HepG2 (cell line): ENCODE measurements around the gene CLK4. TPM values are rescaled to one million over a fixed set of nuclear protein-coding genes. Genes with fewer than 3 reads are reported as not detected.

ENCODE experiments used
- ATAC-seq: fragments of 200-7000 bp; cut with Tn5 transposase; 3 replicates; pipeline ENCODE4 v1.9.1; 2020; ENCODE audit warnings: mild to moderate bottlenecking, moderate library complexity
- BruUV-seq: library from RNA; stranded (reverse); fragments of 400-500 nt; replicated peaks from 2 replicates; lab custom pipeline; 2021; lab: Mats Ljungman, UMichigan
- CTCF ChIA-PET: fragments of 300-600 bp; formaldehyde crosslinking; extraction: SDS; loops from one replicate; lab custom pipeline; 2021; ENCODE audit warnings: low total read pairs, inconsistent platforms, low intra/inter-chr PET ratio; lab: Yijun Ruan, JAX
- POLR2A ChIA-PET: fragments of 350-600 bp; sonication (Branson Sonifier 250); formaldehyde crosslinking; loops from one replicate; lab custom pipeline; 2020; ENCODE audit warnings: antibody characterized with exemption, inconsistent platforms; lab: Yijun Ruan, JAX
- DNase-seq: peaks from one replicate; pipeline ENCODE4 v3.0.0-alpha.2; 2015; ENCODE audit warnings: low spot score
- FAIRE-seq: peaks from 3 replicates; lab custom pipeline; 2011; peaks lifted over from hg19 to GRCh38; lab: Jason Lieb, UNC
- H2AFZ ChIP-seq: one replicate; pipeline ENCODE4 v1.6.1; 2011; ENCODE audit warnings: low read length, inconsistent platforms
- H3K27ac ChIP-seq: fragments of 300-600 bp; 3 replicates; pipeline ENCODE4 v1.8.0; 2011; ENCODE audit warnings: mixed run types, mild to moderate bottlenecking, mixed read lengths, low read length, inconsistent platforms; ENCODE audit not compliant: insufficient read depth; ENCODE audit errors: extremely low read length
- H3K27me3 ChIP-seq, 2 experiments: fragments of 200-600 bp in 1 of 2; 2 replicates in 1 of 2; 3 replicates in 1 of 2; pipeline versions ENCODE4 v1.6.0 to v1.8.0; 2011; ENCODE audit warnings: low read length in 2 of 2, mild to moderate bottlenecking in 2 of 2, moderate library complexity in 2 of 2, inconsistent platforms in 1 of 2; ENCODE audit not compliant: insufficient read depth in 2 of 2, control insufficient read depth in 1 of 2
- H3K36me3 ChIP-seq, 2 experiments: fragments of 200-600 bp in 1 of 2; replicated peaks in 1 of 2; 2 replicates in 1 of 2; 3 replicates in 1 of 2; pipeline versions ENCODE4 v1.5.1 to v1.8.0; 2011; ENCODE audit warnings: low read length in 2 of 2, inconsistent platforms in 1 of 2; ENCODE audit not compliant: insufficient read depth in 2 of 2, control insufficient read depth in 1 of 2
- H3K4me1 ChIP-seq: 2 replicates; pipeline ENCODE4 v1.5.1; 2012; ENCODE audit warnings: low read length, inconsistent platforms; ENCODE audit not compliant: insufficient read depth
- H3K4me2 ChIP-seq: 2 replicates; pipeline ENCODE4 v1.6.0; 2011; ENCODE audit warnings: low read depth, low read length, inconsistent platforms
- H3K4me3 ChIP-seq, 3 experiments: fragments of 200-600 bp in 1 of 3; sonication (generic), shearing (Covaris generic) in 1 of 3; replicated peaks in 1 of 3; 2 replicates each; pipeline ENCODE4 v1.5.1; 2011 to 2016; ENCODE audit warnings: low read length in 3 of 3, inconsistent platforms in 2 of 3, low read depth in 2 of 3, mild to moderate bottlenecking in 2 of 3, control low read depth in 1 of 3, mixed read lengths in 1 of 3; ENCODE audit not compliant: insufficient read depth in 1 of 3
- H3K79me2 ChIP-seq: one replicate; pipeline ENCODE4 v1.6.1; 2011; ENCODE audit warnings: low read length, inconsistent platforms; ENCODE audit not compliant: insufficient read depth
- H3K9ac ChIP-seq: 2 replicates; pipeline ENCODE4 v1.6.0; 2011; ENCODE audit warnings: mild to moderate bottlenecking, low read depth, low read length, inconsistent platforms; ENCODE audit not compliant: insufficient read depth
- H3K9me3 ChIP-seq: 2 replicates; pipeline ENCODE4 v1.5.1; 2012; ENCODE audit warnings: mild to moderate bottlenecking, low read length
- H4K20me1 ChIP-seq: 2 replicates; pipeline ENCODE4 v1.6.0; 2011; ENCODE audit warnings: inconsistent platforms, mild to moderate bottlenecking, low read length, moderate library complexity; ENCODE audit not compliant: insufficient read depth
- LCORL ChIP-seq, 2 experiments: fragments of 450-650 bp in 1 of 2; sonication (generic) in 1 of 2; formaldehyde crosslinking in 1 of 2; IDR thresholded peaks; 2 replicates each; pipeline versions ENCODE4 v1.5.0 to v1.6.1; 2017 to 2020; ENCODE audit warnings: antibody characterized with exemption in 1 of 2, missing genetic modification reagents in 1 of 2
- MEF2D ChIP-seq: sonication (generic); formaldehyde crosslinking; IDR thresholded peaks from 2 replicates; pipeline ENCODE4 v1.5.1; 2020; ENCODE audit warnings: mild to moderate bottlenecking, missing genetic modification reagents
- MXI1 ChIP-seq: IDR thresholded peaks from 3 replicates; pipeline ENCODE4 v1.6.1; 2012; ENCODE audit warnings: low read depth, low read length, inconsistent platforms, borderline replicate concordance
- RNF219 ChIP-seq: sonication (generic); formaldehyde crosslinking; IDR thresholded peaks from 2 replicates; pipeline ENCODE4 v1.5.0; 2020; ENCODE audit warnings: mild to moderate bottlenecking, missing genetic modification reagents
- ZMYM2 ChIP-seq: sonication (generic); formaldehyde crosslinking; IDR thresholded peaks from 2 replicates; pipeline ENCODE4 v1.8.0; 2022; ENCODE audit warnings: mild to moderate bottlenecking, missing genetic modification reagents
- ZNF33A ChIP-seq: sonication (generic); formaldehyde crosslinking; IDR thresholded peaks from 2 replicates; pipeline ENCODE4 v1.5.1; 2020; ENCODE audit warnings: missing genetic modification reagents, mild to moderate bottlenecking, moderate library complexity, borderline replicate concordance
- ZNF639 ChIP-seq: conservative IDR thresholded peaks from 2 replicates; pipeline ENCODE4 v1.6.1; 2018; ENCODE audit warnings: missing genetic modification reagents
- ZNF703 ChIP-seq: sonication (generic); formaldehyde crosslinking; IDR thresholded peaks from 2 replicates; pipeline ENCODE4 v1.5.1; 2020; ENCODE audit warnings: missing genetic modification reagents, mild to moderate bottlenecking, moderate library complexity, borderline replicate concordance
- WGBS: methylation state at CpG from one replicate; pipeline ENCODE4 v1.1.6; 2017; ENCODE audit warnings: low lambda C conversion rate; 5-methylcytosine and 5-hydroxymethylcytosine counted together
- in situ Hi-C: cut with HindIII; loops from 2 replicates; pipeline ENCODE4 v1.10.0; 2017; ENCODE audit warnings: low pct_unique_long_range_greater_than_20kb; ENCODE audit not compliant: extremely low pct_ligation_motif_present
- intact Hi-C: fragments of 100-400 bp; cut with micrococcal nuclease; formaldehyde crosslinking; loops from one replicate; pipeline ENCODE4 v1.10.0; 2022; ENCODE audit not compliant: unreplicated experiment
- polyA plus RNA-seq, 8 experiments: library from polyadenylated mRNA; depleted of rRNA in 3 of 8; stranded (reverse) in 7 of 8; unstranded in 1 of 8; fragments of >200 nt; fragmentation: Illumina TruSeq in 4 of 8; extraction: Trizol in 4 of 8; gene quantifications; 2 replicates each; pipeline versions ENCODE4 v1.2.1 to v1.2.3, GENCODE V29; 2011 to 2016; ENCODE audit warnings: low read depth in 4 of 8, missing spikeins in 1 of 8, mixed read lengths in 1 of 8; ENCODE audit not compliant: insufficient read depth in 1 of 8
- total RNA-seq, 5 experiments: library from RNA; depleted of rRNA; stranded (reverse); fragments of >200 nt; fragmentation: Illumina TruSeq; extraction: Trizol; gene quantifications; 2 replicates each; pipeline ENCODE4 v1.2.3, GENCODE V29; 2016; ENCODE audit warnings: low read depth in 1 of 5
- TF ChIP-seq, protein P1 (sequence below), 2 experiments: sonication (generic) in 1 of 2; formaldehyde crosslinking in 1 of 2; IDR thresholded peaks; 2 replicates each; pipeline versions ENCODE4 v1.5.1 to v1.6.1; 2011 to 2020; ENCODE audit warnings: borderline replicate concordance in 1 of 2, low read depth in 1 of 2, low read length in 1 of 2, mild to moderate bottlenecking in 1 of 2, missing genetic modification reagents in 1 of 2, moderate library complexity in 1 of 2

CLK4 gene
- total and polyA plus RNA-seq, 2 of the 13 experiments (the other 11 are each of a cell fraction or from before 2014, with no cell fraction given): 17.7 to 18.4 TPM

GRCh38 chr5:178555005-178555404 is 71.8 kb downstream of the CLK4 start:
- no peaks in the 10 kb centered on the region for H3K9me3 ChIP-seq
- no peaks in the 10 kb centered on the region for H3K79me2 ChIP-seq
- no peak overlapping the region for H3K4me2 ChIP-seq
- no peak overlapping the region for H3K9ac ChIP-seq
- no peak overlapping the region for H3K4me3 ChIP-seq
- H4K20me1 ChIP-seq: no peaks in the 10 kb centered on the region
- H2AFZ ChIP-seq: no peak overlapping the region
- H3K27ac ChIP-seq: no peak overlapping the region
- in situ Hi-C loops (no loop called here), intact Hi-C loops (no loop called here)
- POLR2A ChIA-PET: no interaction called here
- no peak for TF ChIP-seq ZNF33A
- TF ChIP-seq ZNF703 (CRISPR knock-in tag): no peak
- TF ChIP-seq LCORL (IDR thresholded peaks at IDR 0.05): no peak
- TF ChIP-seq LCORL (CRISPR knock-in tag; IDR thresholded peaks at IDR 0.05): no peak
- TF ChIP-seq, protein P1, sequence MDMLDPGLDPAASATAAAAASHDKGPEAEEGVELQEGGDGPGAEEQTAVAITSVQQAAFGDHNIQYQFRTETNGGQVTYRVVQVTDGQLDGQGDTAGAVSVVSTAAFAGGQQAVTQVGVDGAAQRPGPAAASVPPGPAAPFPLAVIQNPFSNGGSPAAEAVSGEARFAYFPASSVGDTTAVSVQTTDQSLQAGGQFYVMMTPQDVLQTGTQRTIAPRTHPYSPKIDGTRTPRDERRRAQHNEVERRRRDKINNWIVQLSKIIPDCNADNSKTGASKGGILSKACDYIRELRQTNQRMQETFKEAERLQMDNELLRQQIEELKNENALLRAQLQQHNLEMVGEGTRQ (IDR thresholded peaks at IDR 0.05; ENCODE audit: low read depth, low read length): no peak
- TF ChIP-seq, protein P1 (CRISPR knock-in tag; IDR thresholded peaks at IDR 0.05; ENCODE audit: borderline replicate concordance): no peak
- TF ChIP-seq RNF219 (CRISPR knock-in tag): no peak
- TF ChIP-seq MXI1: no peak
- no peak for TF ChIP-seq ZMYM2 (CRISPR knock-in tag)
- no peak for TF ChIP-seq ZNF639 (CRISPR knock-in tag)
- no peak for TF ChIP-seq MEF2D (CRISPR knock-in tag)
- no peaks in the 10 kb centered on the region for H3K4me1 ChIP-seq
- BruUV-seq: no TSS peak
- H3K36me3 ChIP-seq: no peaks in the 10 kb centered on the region
- 28% methylated on average over 3 of the region's 7 CpGs for WGBS
- FAIRE-seq (no peak), DNase-seq (no peak), ATAC-seq (no peak)
- CTCF ChIA-PET: no interaction called here
- peaks cover 0 to 18% of the 10 kb centered on the region in 2 experiments; a peak in 4 of 5 replicates for H3K27me3 ChIP-seq
